Measurements from ENCODE around the gene DAB2IP.

Gene DAB2IP

GRCh38 chr9:121690316-121690715, 38.9 kb downstream of the DAB2IP start:
- no peak for DNase-seq (ENCODE audit: low spot score)
- in situ Hi-C loops (cut with MboI; ENCODE audit: low sequenced_read_pairs, unreplicated experiment) = no loop called here
- no peak for TF ChIP-seq CTCF (IDR thresholded peaks at IDR 0.05; ENCODE audit: borderline replicate concordance, control extremely low read depth, extremely low read depth, insufficient read depth, missing control alignments)

GRCh38 chr9:121690766-121691165, 39.3 kb downstream of the DAB2IP start:
- no peak for TF ChIP-seq CTCF (IDR thresholded peaks at IDR 0.05; ENCODE audit: borderline replicate concordance, control extremely low read depth, extremely low read depth, insufficient read depth, missing control alignments)
- in situ Hi-C loops (cut with MboI; ENCODE audit: low sequenced_read_pairs, unreplicated experiment) = no loop called here
- DNase-seq (ENCODE audit: low spot score) = no peak

GRCh38 chr9:121691890-121692289, 40.5 kb downstream of the DAB2IP start:
- no peak for DNase-seq (ENCODE audit: low spot score)
- TF ChIP-seq CTCF (IDR thresholded peaks at IDR 0.05; ENCODE audit: borderline replicate concordance, control extremely low read depth, extremely low read depth, insufficient read depth, missing control alignments) = no peak
- in situ Hi-C loops (cut with MboI; ENCODE audit: low sequenced_read_pairs, unreplicated experiment) = no loop called here

GRCh38 chr9:121692606-121693387, 41.4 kb downstream of the DAB2IP start:
- TF ChIP-seq CTCF (IDR thresholded peaks at IDR 0.05; ENCODE audit: borderline replicate concordance, control extremely low read depth, extremely low read depth, insufficient read depth, missing control alignments) = no peak
- in situ Hi-C loops (cut with MboI; ENCODE audit: low sequenced_read_pairs, unreplicated experiment) = no loop called here
- no peak for DNase-seq (ENCODE audit: low spot score)

GRCh38 chr9:121693388-121693670, 41.9 kb downstream of the DAB2IP start:
- DNase-seq (ENCODE audit: low spot score) = no peak

GRCh38 chr9:121694001-121694400, 42.6 kb downstream of the DAB2IP start:
- TF ChIP-seq CTCF (IDR thresholded peaks at IDR 0.05; ENCODE audit: borderline replicate concordance, control extremely low read depth, extremely low read depth, insufficient read depth, missing control alignments) = no peak
- no peak for DNase-seq (ENCODE audit: low spot score)
- in situ Hi-C loops (cut with MboI; ENCODE audit: low sequenced_read_pairs, unreplicated experiment) = no loop called here

More at GRCh38 chr9:121693388-121693670, 41.9 kb downstream of the DAB2IP start:
- TF ChIP-seq CTCF (IDR thresholded peaks at IDR 0.05; ENCODE audit: borderline replicate concordance, control extremely low read depth, extremely low read depth, insufficient read depth, missing control alignments) = no peak
- in situ Hi-C loops (cut with MboI; ENCODE audit: low sequenced_read_pairs, unreplicated experiment) = no loop called here

All from GM13976 (cell line).